Adrenal gland (tissue), 12 donors: ENCODE results near the gene PKN2. TPM values are rescaled to one million over a fixed set of nuclear protein-coding genes. Genes with fewer than 3 reads are reported as not detected.

Source experiments
- DNase-seq, 7 donors: peaks; one replicate each; pipeline ENCODE4 v3.0.0-alpha.2; 2019 to 2020
- H3K27ac ChIP-seq, 5 donors: fragments of 200-600 bp; sonication (generic) in 4 of 5; 1 replicate in 3 of 5; 2 replicates in 2 of 5; pipeline versions ENCODE4 v1.5.1 to v1.8.0; 2016 to 2020; ENCODE audit warnings: mild to moderate bottlenecking in 1 of 5
- H3K27me3 ChIP-seq: fragments of 200-600 bp; 2 replicates; pipeline ENCODE4 v1.8.0; 2021
- H3K36me3 ChIP-seq, 2 donors: fragments of 200-600 bp; replicated peaks in 1 of 2; 1 replicate in 1 of 2; 2 replicates in 1 of 2; pipeline versions ENCODE4 v1.5.1 to v1.8.0; 2018 to 2022
- H3K4me1 ChIP-seq, 2 donors: fragments of 200-600 bp; replicated peaks in 1 of 2; 1 replicate in 1 of 2; 2 replicates in 1 of 2; pipeline versions ENCODE4 v1.5.1 to v1.8.0; 2018 to 2021
- H3K4me3 ChIP-seq, 4 donors: fragments of 200-600 bp; sonication (generic) in 3 of 4; one replicate each; pipeline ENCODE4 v1.5.1; 2016 to 2018
- H3K9me3 ChIP-seq, 3 donors: fragments of 200-600 bp; sonication (generic) in 1 of 3; replicated peaks in 1 of 3; 1 replicate in 2 of 3; 2 replicates in 1 of 3; pipeline versions ENCODE4 v1.5.1 to v1.8.0; 2016 to 2021
- CTCF ChIP-seq, 6 experiments: fragments of 450-650 bp in 4 of 6; fragments of 200-600 bp in 2 of 6; sonication (generic) in 1 of 6; IDR thresholded peaks; 1 replicate in 5 of 6; 2 replicates in 1 of 6; pipeline versions ENCODE4 v1.5.1 to v1.8.0; 2016 to 2021; ENCODE audit warnings: antibody characterized with exemption in 6 of 6, mild to moderate bottlenecking in 2 of 6, moderate library complexity in 1 of 6
- POLR2A ChIP-seq, 2 donors: fragments of 450-650 bp; IDR thresholded peaks; one replicate each; pipeline ENCODE4 v1.6.1; 2017; ENCODE audit warnings: antibody characterized with exemption in 2 of 2, mild to moderate bottlenecking in 2 of 2, moderate library complexity in 1 of 2
- WGBS, 4 donors: extraction: QIAGEN DNeasy Blood & Tissue Kit in 2 of 4; methylation state at CpG; one replicate each; pipeline versions ENCODE4 v1.1.5 to v1.1.7; 2013 to 2017; 5-methylcytosine and 5-hydroxymethylcytosine counted together
- intact Hi-C, 2 donors: fragments of 100-400 bp; cut with DNase I; formaldehyde crosslinking; loops; one replicate each; pipeline versions ENCODE4 v1.14.1 to v1.15.0; 2022 to 2023
- polyA plus RNA-seq, 3 donors: library from polyadenylated mRNA; stranded (reverse); fragments of 200-250 nt in 2 of 3; fragments of 350-450 nt in 1 of 3; fragmentation: Illumina TruSeq in 1 of 3; extraction: RNeasy Lipid Tissue Mini Kit (QIAGEN cat#74804) in 1 of 3; gene quantifications; one replicate each; pipeline ENCODE4 v1.2.3, GENCODE V29; 2013 to 2014
- total RNA-seq, 9 donors: library from RNA; depleted of rRNA in 4 of 9; stranded (reverse); fragments of >200 nt in 4 of 9; fragments of 120-200 nt in 1 of 9; fragmentation: NEBNext Ultra II Directional in 1 of 9; extraction: Animal tissue kit (Norgen Biotek cat#: 25700) in 1 of 9; gene quantifications; one replicate each; pipeline versions ENCODE4 v1.1.0 to v1.2.4, GENCODE V29; 2013 to 2023
- donor health status: healthy with polysubstance abuse.
- donor health status: Bipolar disorder and iron deficiency.
- donor health status: DM: yes; HTN: yes; CAD: no.
- donor health status: DM: no; HTN: no; CAD: no.
- donor health status: DM: no; HTN: no; CAD: no.
- donor health status: DM: yes; HTN: yes; CAD: no.

Gene PKN2
- total and polyA plus RNA-seq, 12 donors, result 10.9 to 49.4 (median 33.6) TPM

DNA sequence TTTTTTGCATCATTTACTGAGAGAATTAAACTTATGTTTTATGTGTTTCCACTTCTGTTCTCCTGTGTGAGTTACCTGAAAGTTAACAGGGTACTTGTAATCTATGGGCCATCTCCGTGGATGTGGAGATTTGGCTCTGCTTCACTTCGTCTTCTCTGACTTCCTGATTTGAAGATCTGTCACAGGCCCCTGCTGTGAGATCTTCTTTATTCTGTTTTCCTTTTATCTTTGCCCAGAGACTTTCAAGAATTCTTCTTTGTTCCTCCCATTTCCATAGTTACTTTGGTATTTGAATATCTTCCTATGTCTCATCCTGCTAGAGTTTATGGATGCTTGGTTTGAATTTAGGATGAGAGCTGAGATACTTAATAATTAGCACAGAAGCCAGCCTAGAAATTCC, 35.4 kb upstream of the PKN2 start:
- Histone ChIP-seq H3K27me3 (no peaks in the 10 kb centered on the region), H3K9me3 (no peaks in the 10 kb centered on the region), H3K27ac (no peak overlapping the region), H3K4me1 (no peaks in the 10 kb centered on the region), H3K36me3 (no peaks in the 10 kb centered on the region), H3K4me3 (no peak overlapping the region)
- no peak for DNase-seq
- WGBS, 4 donors, result 66 to 83% (median 71%) methylated on average over 2 of the region's 2 CpGs
- intact Hi-C loops, result no loop called here
- no peak for TF ChIP-seq POLR2A (IDR thresholded peaks at IDR 0.05)
- TF ChIP-seq CTCF (IDR thresholded peaks at IDR 0.05), result no peak

GRCh38 chr1:88649932-88650331, 34.1 kb upstream of the PKN2 start:
- Histone ChIP-seq H3K27ac (no peak overlapping the region), H3K4me3 (no peak overlapping the region), H3K36me3 (no peaks in the 10 kb centered on the region), H3K4me1 (no peaks in the 10 kb centered on the region), H3K27me3 (no peaks in the 10 kb centered on the region), H3K9me3 (no peaks in the 10 kb centered on the region)
- no peak for DNase-seq
- 83 to 91% (median 89%) methylated on average over 1 of the region's 1 CpG for WGBS, 4 donors
- intact Hi-C loops, result no loop called here
- no peak for TF ChIP-seq POLR2A (IDR thresholded peaks at IDR 0.05)
- TF ChIP-seq CTCF (IDR thresholded peaks at IDR 0.05), result no peak

DNA sequence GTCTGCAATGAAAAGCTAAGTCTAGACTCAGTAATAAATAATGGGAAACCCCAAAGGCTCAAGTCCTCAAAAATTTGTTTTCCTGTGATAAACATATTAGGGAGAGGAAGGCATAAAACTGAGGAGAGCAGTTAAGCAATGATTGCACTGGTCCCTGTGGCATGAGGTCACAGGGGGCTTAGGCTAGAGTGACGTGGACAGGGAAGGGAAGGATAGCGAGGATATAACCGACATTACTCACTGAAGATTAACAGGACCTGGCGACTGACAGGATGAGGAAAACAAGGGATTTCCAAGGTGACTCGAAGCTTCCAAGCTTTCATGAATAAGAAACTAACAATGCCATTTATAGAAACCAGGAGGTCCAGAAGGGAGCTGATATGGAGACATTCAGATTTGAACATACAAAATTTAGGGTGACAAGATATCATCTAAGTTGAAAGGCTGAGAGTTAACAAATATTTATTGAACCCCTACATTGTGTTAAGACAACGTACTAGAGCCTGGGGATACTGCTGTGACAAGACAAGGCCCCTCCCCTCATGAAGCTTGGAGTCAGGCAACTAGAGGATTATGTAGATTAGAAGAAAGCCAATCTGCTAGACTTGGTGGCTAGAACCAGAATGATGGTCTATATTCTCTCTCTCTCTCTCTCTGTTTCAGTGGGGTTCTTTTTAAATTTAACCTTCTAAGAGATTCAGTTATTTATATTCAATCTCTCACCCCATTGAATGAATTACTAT, 33.2 kb upstream of the PKN2 start:
- 74 to 82% (median 80%) methylated on average over 6 of the region's 6 CpGs for WGBS, 4 donors
- H3K27me3 ChIP-seq, result no peaks in the 10 kb centered on the region
- no peak overlapping the region for H3K4me3 ChIP-seq
- H3K36me3 ChIP-seq, result no peaks in the 10 kb centered on the region
- no peaks in the 10 kb centered on the region for H3K9me3 ChIP-seq
- intact Hi-C loops, result no loop called here
- H3K27ac ChIP-seq, result no peak overlapping the region
- H3K4me1 ChIP-seq, result no peaks in the 10 kb centered on the region
- TF ChIP-seq POLR2A (IDR thresholded peaks at IDR 0.05), result no peak
- no peak for TF ChIP-seq CTCF (IDR thresholded peaks at IDR 0.05)
- DNase-seq, result no peak

DNA sequence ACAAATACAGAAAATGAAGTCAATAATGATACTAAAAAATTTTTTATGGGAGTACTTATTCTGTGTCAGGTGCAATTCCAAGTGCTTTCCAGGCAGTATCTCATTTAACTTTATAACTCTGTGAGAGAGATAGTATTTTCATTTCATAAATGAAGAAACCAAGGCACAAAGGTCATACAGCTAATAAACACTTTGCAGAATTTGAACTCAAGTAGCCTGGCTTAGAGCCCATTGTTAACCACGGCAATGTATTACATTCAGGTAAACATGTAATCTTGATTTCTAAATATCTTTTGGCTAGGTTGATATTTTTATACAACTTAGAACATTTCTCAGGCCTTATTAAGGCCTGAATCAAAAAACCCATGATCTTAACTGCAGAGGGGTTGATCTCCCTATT, 28.9 kb upstream of the PKN2 start:
- Histone ChIP-seq H3K27me3 (no peaks in the 10 kb centered on the region), H3K36me3 (no peaks in the 10 kb centered on the region), H3K27ac (no peak overlapping the region), H3K9me3 (no peaks in the 10 kb centered on the region), H3K4me1 (peaks cover 0 to under 1% of the 10 kb centered on the region in 2 donors), H3K4me3 (no peak overlapping the region)
- intact Hi-C loops, result loop anchor here in 1 of 2 donors (5.0 kb wide), 1 partner anchor 222 kb away; no protein-coding TSS in a partner anchor
- WGBS, 4 donors, result 22 to 29% (median 27%) methylated on average over 1 of the region's 1 CpG
- TF ChIP-seq POLR2A (IDR thresholded peaks at IDR 0.05), result no peak
- TF ChIP-seq CTCF (IDR thresholded peaks at IDR 0.05), result no peak
- no peak for DNase-seq
